Measurements from ENCODE around the gene SLC25A40.

DNA sequence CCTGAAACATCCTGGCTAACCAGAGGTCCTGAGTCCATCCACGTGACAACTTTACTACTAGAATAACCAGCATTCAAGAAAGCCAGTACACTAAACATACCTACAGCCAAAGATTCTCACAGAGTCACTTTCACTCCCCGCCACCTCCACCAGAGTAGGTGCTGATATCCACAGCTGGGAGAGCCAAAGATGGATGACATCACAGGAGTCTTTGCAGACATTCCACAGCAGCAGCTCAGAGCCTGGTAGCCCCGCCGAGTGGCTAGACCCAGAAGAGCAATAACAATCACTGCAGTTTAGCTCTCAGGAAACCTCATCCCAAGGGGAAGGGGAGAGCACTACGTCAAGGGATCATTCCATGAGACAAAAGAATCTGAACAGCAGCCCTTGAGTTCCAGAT, 44.4 kb upstream of the SLC25A40 start:
- TF ChIP-seq, protein P1, sequence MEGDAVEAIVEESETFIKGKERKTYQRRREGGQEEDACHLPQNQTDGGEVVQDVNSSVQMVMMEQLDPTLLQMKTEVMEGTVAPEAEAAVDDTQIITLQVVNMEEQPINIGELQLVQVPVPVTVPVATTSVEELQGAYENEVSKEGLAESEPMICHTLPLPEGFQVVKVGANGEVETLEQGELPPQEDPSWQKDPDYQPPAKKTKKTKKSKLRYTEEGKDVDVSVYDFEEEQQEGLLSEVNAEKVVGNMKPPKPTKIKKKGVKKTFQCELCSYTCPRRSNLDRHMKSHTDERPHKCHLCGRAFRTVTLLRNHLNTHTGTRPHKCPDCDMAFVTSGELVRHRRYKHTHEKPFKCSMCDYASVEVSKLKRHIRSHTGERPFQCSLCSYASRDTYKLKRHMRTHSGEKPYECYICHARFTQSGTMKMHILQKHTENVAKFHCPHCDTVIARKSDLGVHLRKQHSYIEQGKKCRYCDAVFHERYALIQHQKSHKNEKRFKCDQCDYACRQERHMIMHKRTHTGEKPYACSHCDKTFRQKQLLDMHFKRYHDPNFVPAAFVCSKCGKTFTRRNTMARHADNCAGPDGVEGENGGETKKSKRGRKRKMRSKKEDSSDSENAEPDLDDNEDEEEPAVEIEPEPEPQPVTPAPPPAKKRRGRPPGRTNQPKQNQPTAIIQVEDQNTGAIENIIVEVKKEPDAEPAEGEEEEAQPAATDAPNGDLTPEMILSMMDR (IDR thresholded peaks at IDR 0.05; ENCODE audit: borderline replicate concordance, extremely low read depth, low read length, poor library complexity, severe bottlenecking): no peak
- TF ChIP-seq EZH2 (IDR thresholded peaks at IDR 0.05; ENCODE audit: borderline replicate concordance, low read depth, low read length, severe bottlenecking): no peak

Measured in DND-41 (cell line).